ENCODE measurements around the gene CPXM1.

Gene CPXM1

DNA sequence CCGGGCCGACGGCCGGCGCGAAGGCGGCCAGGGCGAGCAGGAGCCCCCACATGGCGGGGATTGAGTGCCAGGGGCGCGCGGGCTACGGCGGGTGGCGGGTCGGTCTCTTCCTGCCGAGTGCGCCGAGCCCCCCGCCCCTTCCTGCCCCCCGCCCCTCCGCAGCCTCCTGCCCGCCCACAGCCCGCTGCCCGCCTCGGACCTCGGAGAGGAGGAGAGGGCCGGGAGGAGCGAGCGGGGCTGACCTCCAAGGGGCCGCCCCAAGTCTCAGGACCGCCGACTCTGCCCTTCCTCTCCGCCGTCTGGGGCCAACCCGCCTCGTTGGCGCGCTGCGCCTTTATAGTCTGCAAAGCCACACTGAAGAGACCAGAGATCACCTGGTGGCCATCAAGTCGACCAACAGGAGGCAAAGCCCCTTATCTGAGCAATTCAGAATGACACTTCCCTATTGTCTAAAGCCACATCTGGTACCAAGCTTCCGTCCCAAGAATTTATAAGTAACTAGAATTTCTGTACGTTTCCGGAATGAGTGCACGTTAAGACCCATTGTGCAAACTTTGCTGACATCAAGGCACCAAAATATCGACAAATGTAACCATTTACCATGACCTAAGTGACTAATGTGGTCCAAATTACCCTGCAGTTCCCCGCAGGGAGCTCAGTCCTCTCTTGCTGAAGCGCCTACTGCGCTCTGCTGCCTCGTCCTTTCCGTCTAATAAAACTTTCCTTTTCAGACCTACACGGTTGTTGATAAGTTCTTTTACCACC, at the start of gene CPXM1:
Gene CPXM1, minus strand, starts transcription at position 107 of the 765 bp plus-strand sequence. Its CDS starts 55 bp downstream, at position 52.
- H3K36me3 ChIP-seq (ENCODE audit: control insufficient read depth, insufficient read depth, low read length): peaks cover 31% of the 10 kb centered on the region
- no peaks in the 10 kb centered on the region for H3K9me3 ChIP-seq (ENCODE audit: control insufficient read depth, insufficient read depth, low read depth, low read length)
- peak within 1 kb of the TSS; percentile 86 for H3K9ac ChIP-seq (ENCODE audit: low read length)
- H3K4me1 ChIP-seq (ENCODE audit: control insufficient read depth, insufficient read depth, low read length): peaks cover 36% of the 10 kb centered on the region
- H3K27ac ChIP-seq (ENCODE audit: low read depth, low read length): peak within 1 kb of the TSS; percentile 4; the same call in 1 of the 2 replicates
- H3K4me3 ChIP-seq (ENCODE audit: low read depth, low read length): peak within 1 kb of the TSS; percentile 98
- peaks cover 55% of the 10 kb centered on the region for H3K27me3 ChIP-seq (ENCODE audit: control insufficient read depth, insufficient read depth, low read length)

- no peak overlapping the region for H3K9ac ChIP-seq (ENCODE audit: low read length)
- no peaks in the 10 kb centered on the region for H3K36me3 ChIP-seq (ENCODE audit: control insufficient read depth, insufficient read depth, low read length)
- no peaks in the 10 kb centered on the region for H3K9me3 ChIP-seq (ENCODE audit: control insufficient read depth, insufficient read depth, low read depth, low read length)
- H3K4me1 ChIP-seq (ENCODE audit: control insufficient read depth, insufficient read depth, low read length): peaks cover 3% of the 10 kb centered on the region; the same call in 1 of the 2 replicates
- H3K4me3 ChIP-seq (ENCODE audit: low read depth, low read length): no peak overlapping the region
- H3K27ac ChIP-seq (ENCODE audit: low read depth, low read length): no peak overlapping the region
- H3K27me3 ChIP-seq (ENCODE audit: control insufficient read depth, insufficient read depth, low read length): no peaks in the 10 kb centered on the region
Observed at GRCh38 chr20:2849529-2849928, 49.1 kb upstream of the CPXM1 start.

GRCh38 chr20:2847802-2848201, 47.4 kb upstream of the CPXM1 start:
- Histone ChIP-seq H3K27me3 (ENCODE audit: control insufficient read depth, insufficient read depth, low read length) (no peaks in the 10 kb centered on the region), H3K36me3 (ENCODE audit: control insufficient read depth, insufficient read depth, low read length) (no peaks in the 10 kb centered on the region), H3K4me3 (ENCODE audit: low read depth, low read length) (no peak overlapping the region), H3K4me1 (ENCODE audit: control insufficient read depth, insufficient read depth, low read length) (peaks cover 3% of the 10 kb centered on the region; the same call in 1 of the 2 replicates), H3K9me3 (ENCODE audit: control insufficient read depth, insufficient read depth, low read depth, low read length) (no peaks in the 10 kb centered on the region), H3K9ac (ENCODE audit: low read length) (no peak overlapping the region), H3K27ac (ENCODE audit: low read depth, low read length) (no peak overlapping the region)

DNA sequence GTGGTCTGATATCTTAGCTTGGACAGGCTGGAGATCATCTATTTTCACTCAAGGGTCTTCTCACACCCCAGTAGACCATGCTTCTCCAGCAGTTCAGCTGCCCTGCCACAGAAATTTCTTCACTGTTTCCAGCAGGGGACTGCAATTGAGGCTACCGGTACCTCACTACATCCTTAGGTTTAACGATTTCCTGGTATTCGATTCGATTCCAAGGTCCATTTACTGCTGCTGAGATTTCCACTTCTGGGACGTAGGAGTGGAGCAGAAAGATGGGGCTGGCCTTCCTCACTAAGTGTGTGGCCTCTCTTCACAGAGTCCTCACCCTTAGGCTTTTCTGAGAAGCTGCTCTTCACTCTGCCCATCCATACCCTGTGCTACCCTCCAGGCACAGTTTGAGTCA, 46.3 kb upstream of the CPXM1 start:
- Histone ChIP-seq H3K9me3 (ENCODE audit: control insufficient read depth, insufficient read depth, low read depth, low read length) (no peaks in the 10 kb centered on the region), H3K36me3 (ENCODE audit: control insufficient read depth, insufficient read depth, low read length) (no peaks in the 10 kb centered on the region), H3K9ac (ENCODE audit: low read length) (no peak overlapping the region), H3K27ac (ENCODE audit: low read depth, low read length) (no peak overlapping the region), H3K4me3 (ENCODE audit: low read depth, low read length) (no peak overlapping the region), H3K4me1 (ENCODE audit: control insufficient read depth, insufficient read depth, low read length) (no peaks in the 10 kb centered on the region), H3K27me3 (ENCODE audit: control insufficient read depth, insufficient read depth, low read length) (no peaks in the 10 kb centered on the region)

- Histone ChIP-seq H3K4me1 (ENCODE audit: control insufficient read depth, insufficient read depth, low read length) (0 out of 2 replicates have a peak, but pooled peaks cover 3% of the 10 kb centered on the region), H3K27me3 (ENCODE audit: control insufficient read depth, insufficient read depth, low read length) (no peaks in the 10 kb centered on the region), H3K4me3 (ENCODE audit: low read depth, low read length) (no peak overlapping the region), H3K27ac (ENCODE audit: low read depth, low read length) (no peak overlapping the region), H3K9me3 (ENCODE audit: control insufficient read depth, insufficient read depth, low read depth, low read length) (no peaks in the 10 kb centered on the region), H3K36me3 (ENCODE audit: control insufficient read depth, insufficient read depth, low read length) (no peaks in the 10 kb centered on the region), H3K9ac (ENCODE audit: low read length) (no peak overlapping the region)
Observed at GRCh38 chr20:2845607-2846006, 45.2 kb upstream of the CPXM1 start.

- H3K9ac ChIP-seq (ENCODE audit: low read length): peak overlapping the region; percentile 52
Observed at GRCh38 chr20:2840967-2841531, 40.6 kb upstream of the CPXM1 start.

GRCh38 chr20:2840138-2840966, 39.9 kb upstream of the CPXM1 start, which contains the start of the genes PCED1A and VPS16:
PCED1A (minus strand) TSS chr20:2840655; CDS start chr20:2839912, 743 bp downstream.
VPS16 (plus strand) TSS chr20:2840745; CDS start chr20:2840775, 30 bp downstream.
- H3K4me1 ChIP-seq (ENCODE audit: control insufficient read depth, insufficient read depth, low read length): 0 out of 2 replicates have a peak, but pooled peaks cover 3% of the 10 kb centered on the region
- H3K27ac ChIP-seq (ENCODE audit: low read depth, low read length): peak within 1 kb of the TSS; percentile 85; the same call in 1 of the 2 replicates
- H3K9ac ChIP-seq (ENCODE audit: low read length): peak within 1 kb of the TSS; percentile 93
- H3K9me3 ChIP-seq (ENCODE audit: control insufficient read depth, insufficient read depth, low read depth, low read length): no peaks in the 10 kb centered on the region
- peaks cover 15% of the 10 kb centered on the region for H3K27me3 ChIP-seq (ENCODE audit: control insufficient read depth, insufficient read depth, low read length)
- peak within 1 kb of the TSS; percentile 88 for H3K4me3 ChIP-seq (ENCODE audit: low read depth, low read length)
- peaks cover 17% of the 10 kb centered on the region; the same call in 1 of the 2 replicates for H3K36me3 ChIP-seq (ENCODE audit: control insufficient read depth, insufficient read depth, low read length)

More at GRCh38 chr20:2840967-2841531, 40.6 kb upstream of the CPXM1 start:
- H3K27me3 ChIP-seq (ENCODE audit: control insufficient read depth, insufficient read depth, low read length): peaks cover 15% of the 10 kb centered on the region
- H3K4me3 ChIP-seq (ENCODE audit: low read depth, low read length): peak overlapping the region; percentile 88
- H3K36me3 ChIP-seq (ENCODE audit: control insufficient read depth, insufficient read depth, low read length): peaks cover 13% of the 10 kb centered on the region; the same call in 1 of the 2 replicates
- H3K27ac ChIP-seq (ENCODE audit: low read depth, low read length): no peak overlapping the region
- 0 out of 2 replicates have a peak, but pooled peaks cover 3% of the 10 kb centered on the region for H3K4me1 ChIP-seq (ENCODE audit: control insufficient read depth, insufficient read depth, low read length)
- H3K9me3 ChIP-seq (ENCODE audit: control insufficient read depth, insufficient read depth, low read depth, low read length): no peaks in the 10 kb centered on the region

GRCh38 chr20:2839732-2840137, 39.3 kb upstream of the CPXM1 start:
- Histone ChIP-seq H3K4me3 (ENCODE audit: low read depth, low read length) (peak overlapping the region; percentile 88), H3K4me1 (ENCODE audit: control insufficient read depth, insufficient read depth, low read length) (0 out of 2 replicates have a peak, but pooled peaks cover 3% of the 10 kb centered on the region), H3K27me3 (ENCODE audit: control insufficient read depth, insufficient read depth, low read length) (peaks cover 15% of the 10 kb centered on the region), H3K36me3 (ENCODE audit: control insufficient read depth, insufficient read depth, low read length) (peaks cover 22% of the 10 kb centered on the region; the same call in 1 of the 2 replicates), H3K9ac (ENCODE audit: low read length) (peak overlapping the region; percentile 93), H3K27ac (ENCODE audit: low read depth, low read length) (no peak overlapping the region), H3K9me3 (ENCODE audit: control insufficient read depth, insufficient read depth, low read depth, low read length) (no peaks in the 10 kb centered on the region)

DNA sequence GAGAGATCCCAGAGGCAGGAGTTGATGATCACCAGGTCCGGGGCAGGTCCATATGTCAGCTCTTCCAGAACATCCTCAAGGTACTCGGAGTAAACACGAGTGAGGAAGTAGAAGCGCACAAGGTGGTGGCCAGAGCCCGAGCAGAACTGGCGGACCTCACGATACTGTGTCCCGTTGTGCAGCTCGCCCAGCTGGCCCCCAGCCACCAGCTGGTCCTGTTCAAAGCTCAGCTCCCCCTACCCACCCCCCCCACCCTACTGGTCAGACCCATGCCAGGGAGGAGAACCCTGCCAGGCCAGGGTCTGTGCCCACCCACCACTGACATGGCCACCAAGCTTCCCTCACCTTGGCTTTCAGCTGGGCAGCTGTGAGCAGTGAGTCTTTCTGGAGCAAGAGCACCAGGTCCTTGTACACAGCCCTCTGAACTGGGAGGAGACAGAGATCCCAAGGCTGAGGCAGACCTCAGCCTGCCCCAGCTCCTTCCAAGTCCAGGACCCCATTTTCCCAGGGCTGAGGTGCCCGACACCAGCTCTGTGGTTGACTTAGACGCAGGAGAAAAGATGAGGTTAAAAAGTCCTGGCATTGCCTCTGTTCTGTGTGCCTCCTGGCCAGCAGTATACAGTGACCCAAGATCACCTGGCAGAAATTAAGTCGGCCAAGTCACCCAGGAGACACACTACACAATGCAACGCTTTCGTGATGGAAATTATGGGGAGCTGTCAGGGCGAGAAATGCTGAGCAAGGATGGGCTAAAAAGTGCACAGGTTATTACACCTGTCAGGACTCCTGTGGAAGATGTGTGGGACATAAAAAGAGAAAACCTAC, 38.6 kb upstream of the CPXM1 start:
- H3K4me1 ChIP-seq (ENCODE audit: control insufficient read depth, insufficient read depth, low read length): 0 out of 2 replicates have a peak, but pooled peaks cover 3% of the 10 kb centered on the region
- no peak overlapping the region for H3K4me3 ChIP-seq (ENCODE audit: low read depth, low read length)
- H3K27me3 ChIP-seq (ENCODE audit: control insufficient read depth, insufficient read depth, low read length): peaks cover 15% of the 10 kb centered on the region
- H3K27ac ChIP-seq (ENCODE audit: low read depth, low read length): no peak overlapping the region
- no peak overlapping the region for H3K9ac ChIP-seq (ENCODE audit: low read length)
- peaks cover 22% of the 10 kb centered on the region; the same call in 1 of the 2 replicates for H3K36me3 ChIP-seq (ENCODE audit: control insufficient read depth, insufficient read depth, low read length)
- no peaks in the 10 kb centered on the region for H3K9me3 ChIP-seq (ENCODE audit: control insufficient read depth, insufficient read depth, low read depth, low read length)
